Keratinocyte (primary cell): Measurements from ENCODE around the gene LBHD1.

Experiments
- CTCF ChIP-seq, 3 experiments: IDR thresholded peaks in 1 of 3; conservative IDR thresholded peaks in 1 of 3; optimal IDR thresholded peaks in 1 of 3; 2 replicates in 2 of 3; 3 replicates in 1 of 3; pipeline versions ENCODE3 to v1.5.1; 2011; ENCODE audit warnings: low read length in 3 of 3, mild to moderate bottlenecking in 3 of 3, moderate library complexity in 2 of 3, control low read depth in 1 of 3, inconsistent platforms in 1 of 3; ENCODE audit not compliant: insufficient read depth in 2 of 3; ENCODE audit errors: extremely low read depth in 1 of 3
- EZH2 ChIP-seq: IDR thresholded peaks from one replicate; pipeline ENCODE4 v1.6.1; 2012; ENCODE audit warnings: inconsistent platforms, mild to moderate bottlenecking, low read length, moderate library complexity

GRCh38 chr11:62648967-62649364 is 23.1 kb downstream of the LBHD1 start:
- TF ChIP-seq CTCF (optimal IDR thresholded peaks at IDR 0.05 in 1 of 3, IDR thresholded peaks at IDR 0.05 in 1 of 3, conservative IDR thresholded peaks at IDR 0.05 in 1 of 3; ENCODE audit: extremely low read depth in 1 of 3, insufficient read depth in 2 of 3, low read length in 3 of 3): no peak
- TF ChIP-seq EZH2: no peak
